Stimulated activated CD4-positive, alpha-beta T cell treated with anti-CD3 and anti-CD28 coated beads, Interleukin-12 subunit alpha, Interleukin-12 subunit beta, amount 100 ng/mL, for 48 hours (primary cell): ENCODE data around the gene GAS7.
"Not testable (repeated sequence)": the region's sequence is repeated elsewhere in the genome, so short reads cannot be mapped to it uniquely, and the experiment has no call there.

ENCODE experiments used
- DNase-seq, 3 donors: peaks; one replicate each; pipeline ENCODE4 v3.0.0-alpha.2; 2020; ENCODE audit warnings: low read depth in 2 of 3, low spot score in 1 of 3

The GAS7 gene

DNA sequence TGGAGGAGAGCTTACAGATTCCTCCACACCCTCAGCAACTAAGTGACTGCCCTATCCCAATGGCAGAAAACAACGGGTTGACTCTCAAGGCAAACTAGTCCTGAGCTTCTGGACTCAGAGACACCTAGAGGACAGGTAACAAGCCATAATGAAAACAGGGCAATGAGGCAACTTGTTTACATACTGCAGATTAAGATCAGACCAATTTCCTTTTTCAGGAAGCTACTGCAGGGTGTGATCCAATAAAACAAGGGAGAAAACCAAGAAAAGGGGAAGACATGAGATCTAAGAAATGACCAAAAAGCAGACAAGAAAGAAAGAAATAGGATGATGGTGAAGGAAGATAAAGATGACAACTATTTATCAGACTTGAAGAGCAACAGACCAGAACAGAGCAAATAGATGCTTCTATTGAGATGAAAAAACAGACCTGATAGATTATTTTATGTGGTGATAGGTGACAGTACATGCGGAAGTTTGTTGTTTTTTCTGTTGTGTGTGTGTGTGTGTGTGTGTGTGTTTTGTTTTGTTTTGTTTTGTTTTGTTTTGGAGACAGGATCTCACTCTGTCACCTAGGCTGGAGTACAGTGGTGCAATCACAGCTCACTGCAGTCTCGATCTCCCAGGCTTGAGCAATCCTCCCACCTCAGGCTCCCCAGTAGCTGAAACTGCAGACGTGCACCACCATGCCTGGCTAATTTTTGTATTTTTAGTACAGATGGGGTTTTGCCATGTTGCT lies 120.7 kb downstream of the GAS7 start:
- no peak for DNase-seq

DNA sequence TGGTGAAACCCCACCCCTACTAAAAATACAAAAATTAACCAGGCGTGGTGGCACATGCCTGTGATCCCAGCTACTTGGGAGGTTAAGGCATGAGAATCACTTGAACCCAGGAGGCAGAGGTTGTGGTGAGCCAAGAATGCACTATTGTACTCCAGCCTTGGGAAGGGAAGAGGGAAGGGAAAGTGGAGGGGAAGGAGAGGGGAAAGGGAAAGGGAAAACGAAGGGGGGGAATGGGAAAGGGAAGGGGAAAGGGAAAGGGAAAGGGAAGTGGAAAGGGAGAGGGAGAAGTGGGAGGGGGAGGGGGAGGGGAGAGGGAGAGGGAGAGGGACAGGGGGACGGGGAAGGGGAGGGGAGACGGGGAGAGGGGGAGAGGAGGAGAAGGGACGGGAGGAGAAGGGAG lies 122.5 kb downstream of the GAS7 start:
- no peak for DNase-seq

DNA sequence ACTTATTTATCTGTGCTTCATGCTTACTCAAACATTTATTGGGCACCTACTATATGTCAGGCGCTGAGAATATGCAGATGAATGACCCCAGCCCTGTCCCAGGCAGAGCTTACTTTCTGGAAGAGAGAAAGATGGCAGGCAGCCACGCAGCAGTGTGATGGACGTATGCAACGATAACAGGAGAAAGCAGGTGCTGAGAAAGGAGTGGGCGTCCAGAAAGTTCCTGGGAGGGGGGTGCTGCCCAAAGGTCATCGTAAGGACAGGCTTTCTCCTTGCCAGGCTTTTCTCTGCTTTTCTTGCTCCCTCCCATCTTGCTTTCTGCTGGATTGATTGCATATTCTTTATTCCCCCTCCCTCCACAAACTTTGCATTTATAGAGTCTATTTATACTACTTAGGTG lies 124.5 kb downstream of the GAS7 start:
- no peak for DNase-seq

DNA sequence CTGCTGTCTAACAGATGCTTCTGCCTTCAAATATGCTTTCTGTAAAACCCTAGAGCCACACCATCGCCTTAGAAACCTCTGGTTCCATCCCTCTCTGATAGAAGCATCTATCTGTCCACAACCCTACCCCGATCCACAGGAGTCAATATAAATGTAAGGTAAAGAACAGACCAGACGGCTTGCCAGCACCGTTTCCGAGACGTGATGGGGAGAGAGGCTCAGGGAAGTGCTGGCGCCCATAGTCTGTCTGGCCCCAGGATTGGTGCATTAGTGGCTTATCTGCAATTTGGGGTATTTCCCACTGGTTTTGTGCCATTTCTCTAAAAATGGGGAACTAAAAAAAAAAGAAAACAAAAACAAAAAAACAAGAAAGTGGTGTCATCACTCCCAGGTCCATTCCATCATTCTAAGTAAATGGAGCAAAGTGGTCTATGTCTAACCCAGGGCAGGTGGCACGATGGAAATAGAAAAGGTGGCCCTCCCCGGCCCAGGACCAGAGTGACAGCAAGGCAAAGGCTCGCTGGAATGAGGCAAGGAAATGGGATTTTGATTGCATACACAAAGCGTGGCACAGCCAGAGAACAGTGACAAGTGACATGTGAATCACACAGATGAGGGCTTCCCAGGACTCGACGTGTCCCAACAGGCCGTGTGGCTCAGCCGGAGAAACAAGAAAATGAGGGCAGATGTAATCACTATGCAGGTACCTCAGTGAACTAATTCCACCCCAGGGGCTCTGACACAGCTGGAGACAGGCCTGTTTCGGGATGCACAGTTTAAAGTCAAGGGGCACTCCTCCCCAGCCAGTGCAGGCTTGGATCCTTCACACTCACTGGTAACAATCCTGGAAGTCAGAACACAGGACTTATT lies 125.6 kb downstream of the GAS7 start:
- no peak for DNase-seq

DNA sequence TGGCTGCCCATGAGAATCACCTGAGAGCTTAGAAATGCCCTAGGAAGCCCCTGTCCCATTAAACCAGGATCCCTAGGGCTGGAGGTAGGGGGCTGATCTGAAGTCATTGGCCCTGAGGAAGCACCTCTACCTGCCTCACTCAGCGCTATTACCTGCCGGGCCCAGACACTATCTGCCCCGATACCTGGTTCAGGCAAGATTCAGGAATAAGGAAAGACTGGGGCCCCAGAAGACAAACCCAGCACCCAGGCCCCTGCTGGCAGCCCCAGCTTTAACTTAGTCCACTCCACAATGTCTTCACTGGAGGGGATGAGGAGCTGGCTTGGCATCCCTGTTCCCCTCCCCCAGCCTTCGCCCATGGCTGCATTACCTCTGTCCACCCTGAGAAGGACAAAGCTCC lies 126.3 kb downstream of the GAS7 start:
- DNase-seq, result no peak

DNA sequence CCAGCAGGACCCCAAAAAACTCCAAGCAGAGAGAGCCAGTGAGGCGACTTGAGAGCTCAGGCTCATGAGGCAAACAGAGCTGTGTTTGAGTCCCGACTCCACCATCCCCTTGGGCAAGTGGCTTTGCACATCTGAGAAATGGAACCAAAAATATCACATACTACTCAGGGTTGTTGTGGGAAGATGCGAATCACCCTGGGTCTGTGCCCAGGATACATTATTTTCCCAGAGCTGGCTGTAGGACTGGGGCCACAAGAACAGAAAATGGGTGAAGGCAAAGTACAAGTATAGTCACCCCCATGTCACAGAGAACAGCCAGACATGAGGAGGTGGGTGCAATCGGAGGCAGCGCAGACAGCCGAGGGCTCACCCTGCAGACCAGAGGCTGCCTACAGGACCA lies 127.3 kb downstream of the GAS7 start:
- no peak for DNase-seq

DNA sequence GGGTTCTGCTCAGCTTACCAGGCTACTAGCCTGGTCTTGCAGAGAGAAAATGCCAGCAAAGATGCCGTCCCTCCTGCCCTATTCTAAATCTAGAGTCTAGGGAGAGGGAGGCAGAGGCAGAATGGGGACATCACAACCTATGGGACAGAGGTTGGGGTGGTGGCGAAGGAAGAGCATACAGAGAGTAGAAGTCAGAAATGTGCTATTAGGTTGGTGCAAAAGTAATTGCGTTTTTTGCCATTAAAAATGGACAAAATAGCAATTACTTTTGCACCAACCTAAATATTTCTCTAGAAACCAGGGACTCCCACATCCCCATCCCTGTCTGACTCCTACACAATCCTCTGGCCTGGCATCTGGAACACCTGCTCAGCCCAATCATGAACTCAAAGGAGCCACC lies 127.7 kb downstream of the GAS7 start:
- no peak for DNase-seq

DNA sequence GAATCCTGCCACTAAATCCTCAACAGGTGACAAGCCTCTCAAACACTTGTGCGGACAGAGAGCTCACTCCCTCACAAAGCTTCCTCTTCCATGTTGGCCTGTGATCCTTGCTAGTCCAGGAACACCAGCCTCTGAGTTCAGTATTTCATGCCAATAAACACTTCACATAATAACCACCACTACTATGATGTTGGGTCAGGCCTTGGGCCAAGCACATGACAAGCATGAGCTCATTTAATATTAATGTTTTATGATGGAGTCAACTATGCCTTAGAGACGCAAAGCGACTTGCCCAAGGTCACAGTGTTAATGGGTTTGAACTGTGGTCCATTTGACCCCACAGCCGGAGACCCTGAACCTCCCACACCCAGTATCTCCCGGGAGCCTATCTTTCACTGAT lies 129.1 kb downstream of the GAS7 start:
- no peak for DNase-seq

DNA sequence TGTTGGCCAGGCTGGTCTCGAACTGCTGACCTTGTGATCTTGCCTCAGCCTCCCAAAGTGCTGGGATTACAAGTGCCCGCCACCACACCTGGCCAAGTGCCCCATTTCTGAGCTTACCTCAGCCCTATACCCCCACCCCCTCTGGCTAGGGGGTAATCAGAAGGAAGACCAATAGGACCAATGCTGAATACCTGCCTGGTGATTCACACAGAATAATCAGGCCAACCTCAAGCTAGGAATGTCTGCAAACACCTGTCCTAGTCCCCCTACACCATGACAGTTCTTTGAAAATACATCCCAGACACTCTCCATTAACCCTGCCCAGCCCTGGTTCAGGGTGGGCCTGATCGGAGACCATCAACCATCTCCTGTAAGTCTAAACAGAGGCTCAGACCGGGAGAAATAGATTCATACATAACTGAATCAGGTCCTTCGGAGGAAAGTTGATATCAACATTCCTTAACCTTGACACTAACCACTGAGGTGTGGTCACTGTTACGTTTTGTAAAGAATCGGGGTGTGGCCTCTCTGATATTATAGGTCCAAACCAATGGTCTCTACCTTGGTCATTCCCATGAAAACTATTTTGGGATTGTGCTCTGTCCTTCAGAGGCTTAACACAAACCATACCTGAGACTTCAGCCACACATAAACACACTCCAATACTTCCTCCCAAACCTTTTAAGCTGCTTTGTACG lies 130.8 kb downstream of the GAS7 start:
- DNase-seq, result no peak

DNA sequence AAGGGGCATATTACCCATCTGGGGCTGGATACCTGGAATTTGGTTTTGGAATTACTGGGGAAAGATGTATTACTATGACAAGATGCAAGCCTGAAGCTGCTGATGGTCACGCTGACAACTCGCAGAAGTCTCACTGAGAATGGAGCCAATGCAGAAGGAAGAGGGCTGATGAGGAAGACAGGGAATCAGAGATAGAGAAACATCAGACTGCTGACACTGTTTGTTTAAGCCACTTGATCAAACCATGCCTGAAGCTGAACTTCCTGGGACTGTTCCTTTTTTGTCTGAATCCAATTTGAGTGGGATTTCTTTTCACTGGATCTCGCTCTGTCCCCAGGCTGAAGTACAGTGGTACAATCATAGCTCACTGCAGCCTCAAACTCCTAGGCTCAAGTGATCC lies 133.9 kb downstream of the GAS7 start:
- DNase-seq, result no peak

DNA sequence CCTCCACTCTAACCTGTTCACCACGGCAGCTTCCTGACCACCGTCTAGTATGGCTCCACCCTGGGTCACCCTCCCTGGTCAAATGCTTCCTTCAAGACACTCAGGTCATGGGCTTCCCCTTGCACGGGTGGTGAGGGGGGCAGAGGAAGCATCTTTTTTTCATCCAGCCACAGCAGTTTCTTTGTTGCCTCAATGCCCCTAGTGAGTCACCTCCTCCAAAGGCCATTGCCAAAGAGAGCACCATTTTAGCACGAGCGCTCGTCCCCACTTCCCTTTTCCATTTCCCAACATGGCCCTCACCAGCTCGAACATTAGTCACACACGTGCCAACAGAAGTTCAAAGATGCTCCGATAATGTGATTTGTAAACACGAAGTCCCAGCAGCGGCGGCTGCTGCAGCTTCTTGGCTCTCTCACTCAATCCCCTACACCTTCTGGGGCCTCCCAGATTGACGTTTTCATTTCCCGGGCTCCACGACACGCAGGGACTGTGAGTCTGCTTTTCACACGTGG lies 134.6 kb downstream of the GAS7 start:
- no peak for DNase-seq

DNA sequence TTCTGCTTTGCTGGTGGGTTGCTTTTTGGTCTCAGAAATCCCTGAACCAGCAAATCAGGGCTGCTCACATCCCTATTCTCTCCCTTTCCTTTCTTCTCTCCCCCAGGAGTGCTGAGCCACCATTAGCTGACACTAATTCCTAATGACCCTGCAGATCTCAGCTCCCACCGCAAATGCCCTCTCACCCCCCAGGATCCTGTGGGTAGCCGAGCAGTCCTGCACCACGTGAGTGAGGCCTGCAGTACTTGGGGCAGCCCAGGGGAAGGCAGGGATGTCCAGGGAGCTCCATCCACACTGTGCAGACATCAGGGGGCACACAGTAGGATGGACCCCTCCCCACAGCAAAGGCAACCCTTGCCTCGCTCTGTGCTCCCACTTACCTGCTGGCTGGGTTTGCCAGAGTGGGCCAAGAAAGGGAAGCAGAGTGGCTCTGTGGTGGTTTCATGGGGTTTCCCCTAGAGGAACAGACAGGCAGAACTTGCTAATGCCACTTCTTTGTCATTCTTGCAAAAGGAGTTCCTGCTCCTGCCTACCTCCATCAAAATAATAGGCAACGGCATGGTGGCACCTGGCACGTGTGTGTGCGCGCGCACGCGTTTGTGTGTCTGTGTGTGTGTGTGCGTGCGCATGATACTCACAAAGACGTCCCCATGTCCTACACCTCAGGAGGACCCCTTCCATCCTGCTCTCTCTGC lies 135.6 kb downstream of the GAS7 start:
- no peak for DNase-seq

DNA sequence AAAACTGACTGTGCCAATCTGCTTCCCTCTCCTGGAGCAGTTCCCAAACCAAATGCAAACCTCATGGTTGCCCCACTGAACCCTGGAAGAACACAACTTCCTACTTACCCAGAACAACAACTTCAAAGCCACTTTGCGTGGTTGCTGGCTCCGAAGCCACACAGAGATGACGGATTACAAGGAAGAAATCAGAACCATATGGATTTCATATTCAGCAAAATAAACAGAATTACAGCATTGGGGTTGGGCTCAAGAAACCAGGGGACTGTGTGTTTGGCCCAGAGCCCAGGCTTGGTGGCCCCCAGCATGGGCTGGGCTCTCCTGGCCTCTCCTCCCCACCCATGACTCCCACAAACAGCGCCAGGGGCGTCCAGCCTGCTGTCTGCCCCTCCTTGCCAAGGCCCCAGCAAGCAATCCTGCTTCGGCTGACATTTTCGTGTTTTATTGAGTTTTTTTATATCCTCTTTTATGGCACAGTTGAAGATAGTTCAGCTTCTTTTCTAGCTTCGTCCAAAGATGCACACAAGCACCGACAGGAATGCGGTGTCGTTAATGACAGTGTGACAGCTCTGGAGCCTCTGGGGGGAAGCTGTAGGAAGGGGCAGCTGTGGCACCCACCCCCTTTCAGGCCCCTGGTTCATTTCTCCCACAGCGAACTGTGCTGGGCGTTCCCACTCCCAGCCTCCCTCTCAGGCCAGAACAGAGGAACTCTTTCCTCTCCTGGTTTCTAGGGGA lies 137.1 kb downstream of the GAS7 start:
- DNase-seq, result no peak

DNA sequence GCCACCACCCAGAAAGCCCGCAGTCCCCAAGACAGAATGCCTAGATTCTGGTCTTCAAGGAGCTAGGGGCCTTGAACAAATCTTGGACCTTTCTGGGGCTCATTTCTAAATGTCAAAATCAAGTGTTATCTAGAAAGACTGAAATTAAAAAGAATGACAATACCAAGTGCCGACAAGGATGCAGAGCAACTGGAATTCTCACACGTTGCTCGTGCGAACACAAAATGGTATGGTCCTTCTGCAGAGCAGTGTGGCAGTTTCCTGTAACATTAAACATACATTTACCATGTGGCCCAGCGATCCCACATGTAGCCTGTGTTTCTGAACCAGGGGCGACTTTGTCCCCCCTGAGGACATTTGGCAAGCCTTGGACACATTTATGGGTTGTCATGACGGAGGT lies 137.9 kb downstream of the GAS7 start:
- DNase-seq, result no peak

DNA sequence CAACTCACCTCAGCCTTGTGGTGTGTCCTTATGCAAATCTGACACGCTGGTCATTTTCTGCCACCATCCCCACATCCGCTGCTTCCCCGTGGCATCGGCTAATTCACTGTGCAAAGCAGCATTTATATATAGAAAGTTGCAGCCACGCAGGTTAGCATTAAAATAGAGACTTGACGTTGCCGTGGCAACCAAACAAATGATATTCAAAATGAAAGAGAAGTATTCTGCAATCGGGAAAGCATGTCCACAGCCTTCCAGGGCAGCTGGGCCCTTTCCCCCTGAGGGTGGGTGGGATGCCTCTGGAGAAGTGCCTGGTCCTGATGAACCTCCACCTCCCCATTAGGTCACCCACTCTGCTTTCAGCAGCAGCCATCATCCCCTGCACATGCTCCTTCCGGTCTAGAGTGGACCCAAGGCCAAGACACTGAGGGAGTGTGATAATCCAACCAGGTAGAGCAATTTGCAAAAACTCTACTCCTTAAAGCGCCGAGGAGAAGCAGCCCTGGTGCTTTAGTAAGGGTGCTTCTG lies 138.7 kb downstream of the GAS7 start:
- no peak for DNase-seq

DNA sequence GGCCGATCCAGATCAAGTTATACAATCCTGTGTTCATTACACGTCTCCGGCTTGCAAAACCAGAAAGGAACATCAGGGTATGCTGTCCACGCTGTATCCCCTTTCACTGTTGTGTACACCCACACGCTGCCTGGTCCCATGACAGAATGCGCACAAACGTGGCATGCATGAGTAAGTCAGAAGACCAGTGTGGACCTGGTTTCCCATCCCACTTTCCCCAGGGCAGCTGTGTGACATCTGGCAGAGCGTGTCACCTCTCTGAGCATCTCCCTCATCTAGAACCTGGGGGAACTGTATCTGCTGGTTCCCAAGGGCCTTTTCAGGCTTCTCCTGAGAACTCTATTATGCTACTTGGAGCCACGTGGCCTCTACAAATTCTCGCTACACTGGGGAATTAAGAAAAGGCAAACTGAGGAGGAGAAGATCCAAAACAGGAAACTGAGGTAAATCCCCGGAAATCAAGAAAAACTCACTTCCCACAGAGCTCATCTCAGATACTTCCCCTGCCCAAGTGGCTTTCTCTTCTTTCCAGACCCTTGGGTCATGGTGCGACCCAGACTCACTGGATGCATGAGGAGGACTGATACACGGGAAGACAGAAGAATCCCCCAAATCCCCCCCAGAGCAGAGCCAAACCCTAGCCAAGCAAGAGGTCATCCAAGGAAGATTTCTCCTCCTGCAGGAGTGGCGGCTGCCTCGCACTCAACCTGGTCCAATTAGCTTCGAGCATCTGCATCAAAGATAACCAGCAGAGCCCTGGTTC lies 139.3 kb downstream of the GAS7 start:
- DNase-seq, result no peak

DNA sequence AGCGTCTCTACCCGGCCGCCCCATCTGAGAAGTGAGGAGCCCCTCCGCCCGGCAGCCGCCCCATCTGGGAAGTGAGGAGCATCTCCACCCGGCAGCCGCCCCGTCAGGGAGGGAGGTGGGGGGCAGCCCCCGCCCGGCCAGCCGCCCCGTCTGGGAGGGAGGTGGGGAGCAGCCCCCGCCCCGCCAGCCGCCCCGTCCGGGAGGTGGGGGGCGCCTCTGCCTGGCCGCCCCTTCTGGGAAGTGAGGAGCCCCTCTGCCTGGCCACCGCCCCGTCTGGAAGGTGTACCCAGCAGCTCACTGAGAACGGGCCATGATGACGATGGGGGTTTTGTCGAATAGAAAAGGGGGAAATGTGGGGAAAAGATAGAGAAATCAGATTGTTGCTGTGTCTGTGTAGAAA lies 140.9 kb downstream of the GAS7 start:
- DNase-seq, result not testable (repeated sequence)

DNA sequence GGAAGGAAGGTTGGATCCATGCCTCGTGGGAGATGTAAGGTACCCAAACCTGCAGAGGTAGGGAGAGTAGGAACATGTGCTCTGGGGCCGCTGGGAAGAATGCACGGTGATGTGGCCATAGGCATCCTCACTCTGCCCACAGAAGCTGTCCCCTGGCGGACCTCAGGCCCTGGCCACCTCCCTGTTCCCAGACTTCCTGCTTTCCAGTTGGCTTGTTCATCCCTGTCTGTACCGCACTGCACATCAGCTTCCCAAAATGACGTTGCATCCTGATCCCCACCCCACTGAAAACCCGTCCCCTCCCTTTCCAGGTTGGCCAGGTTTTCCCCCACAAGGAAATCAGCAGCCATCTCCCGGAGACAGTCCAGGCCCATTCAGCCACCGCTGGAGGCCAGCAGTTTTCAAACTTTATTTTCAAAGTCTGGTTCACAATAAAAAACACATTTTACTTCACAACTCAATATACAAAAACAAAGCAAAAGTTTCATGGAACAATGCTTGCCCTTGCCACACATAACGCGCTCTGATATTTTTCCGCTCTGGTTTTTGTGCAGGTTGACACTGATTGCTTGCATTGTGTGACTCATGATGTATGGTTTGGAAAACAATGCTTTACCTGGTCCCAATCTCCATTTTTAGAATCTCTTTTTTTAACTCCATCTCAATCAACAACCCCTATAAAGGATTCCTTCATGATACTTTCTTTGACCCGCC lies 143.0 kb downstream of the GAS7 start:
- no peak for DNase-seq
